Duodenal mucosa (tissue), 2 donors: Measurements from ENCODE around the gene PLD5.

Source experiments
- H3K27ac ChIP-seq: one replicate; pipeline ENCODE4 v1.7.0; 2013; ENCODE audit warnings: low read depth, low read length
- H3K27me3 ChIP-seq, 2 donors: one replicate each; pipeline ENCODE4 v1.7.0; 2013; ENCODE audit warnings: low read length in 2 of 2, control low read depth in 1 of 2; ENCODE audit not compliant: insufficient read depth in 2 of 2, control insufficient read depth in 1 of 2
- H3K36me3 ChIP-seq, 2 donors: one replicate each; pipeline ENCODE4 v1.7.0; 2013; ENCODE audit warnings: low read length in 2 of 2, control low read depth in 1 of 2; ENCODE audit not compliant: insufficient read depth in 2 of 2, control insufficient read depth in 1 of 2
- H3K4me1 ChIP-seq, 2 donors: one replicate each; pipeline ENCODE4 v1.7.0; 2013; ENCODE audit warnings: low read length in 2 of 2, control low read depth in 1 of 2; ENCODE audit not compliant: insufficient read depth in 2 of 2, control insufficient read depth in 1 of 2
- H3K4me3 ChIP-seq, 2 donors: one replicate each; pipeline ENCODE4 v1.7.0; 2013; ENCODE audit warnings: low read length in 2 of 2, low read depth in 1 of 2
- H3K9ac ChIP-seq, 2 donors: one replicate each; pipeline ENCODE4 v1.7.0; 2013; ENCODE audit warnings: low read length in 2 of 2, low read depth in 1 of 2
- H3K9me3 ChIP-seq, 2 donors: one replicate each; pipeline ENCODE4 v1.7.0; 2013; ENCODE audit warnings: low read length in 2 of 2, control low read depth in 1 of 2; ENCODE audit not compliant: control insufficient read depth in 1 of 2

PLD5 gene

GRCh38 chr1:242524571-242525359 is at the start of gene PLD5:
Gene PLD5, minus strand, starts transcription at chr1:242524697.
- Histone ChIP-seq H3K4me1 (no peaks in the 10 kb centered on the region), H3K27me3 (peaks cover 16 to 35% of the 10 kb centered on the region in 2 donors), H3K9me3 (no peaks in the 10 kb centered on the region), H3K36me3 (no peaks in the 10 kb centered on the region), H3K27ac (no peak within 1 kb of the TSS), H3K9ac (no peak within 1 kb of the TSS), H3K4me3 (peak within 1 kb of the TSS; percentile 7 to 22)

GRCh38 chr1:242569867-242570266 is 45.4 kb upstream of the PLD5 start:
- Histone ChIP-seq H3K36me3 (no peaks in the 10 kb centered on the region), H3K27me3 (no peaks in the 10 kb centered on the region), H3K9me3 (peaks cover 0 to 4% of the 10 kb centered on the region in 2 donors), H3K27ac (no peak overlapping the region), H3K9ac (no peak overlapping the region), H3K4me3 (no peak overlapping the region), H3K4me1 (no peaks in the 10 kb centered on the region)

GRCh38 chr1:242568666-242569065 is 44.2 kb upstream of the PLD5 start:
- Histone ChIP-seq H3K27ac (no peak overlapping the region), H3K27me3 (no peaks in the 10 kb centered on the region), H3K9me3 (peaks cover 0 to 4% of the 10 kb centered on the region in 2 donors), H3K4me1 (no peaks in the 10 kb centered on the region), H3K4me3 (no peak overlapping the region), H3K9ac (no peak overlapping the region), H3K36me3 (no peaks in the 10 kb centered on the region)

- H3K27ac ChIP-seq = no peak overlapping the region
- no peak overlapping the region for H3K9ac ChIP-seq
- H3K4me1 ChIP-seq = no peaks in the 10 kb centered on the region
- no peaks in the 10 kb centered on the region for H3K36me3 ChIP-seq
- no peak overlapping the region for H3K4me3 ChIP-seq
- H3K9me3 ChIP-seq = peaks cover 0 to 4% of the 10 kb centered on the region in 2 donors
- H3K27me3 ChIP-seq = no peaks in the 10 kb centered on the region
Observed at GRCh38 chr1:242567596-242567995, 43.1 kb upstream of the PLD5 start.

- Histone ChIP-seq H3K9ac (no peak overlapping the region), H3K9me3 (no peaks in the 10 kb centered on the region), H3K27me3 (no peaks in the 10 kb centered on the region), H3K27ac (no peak overlapping the region), H3K4me1 (no peaks in the 10 kb centered on the region), H3K36me3 (no peaks in the 10 kb centered on the region), H3K4me3 (no peak overlapping the region)
Observed at GRCh38 chr1:242556759-242557158, 32.3 kb upstream of the PLD5 start.

- H3K9me3 ChIP-seq = no peaks in the 10 kb centered on the region
- no peak overlapping the region for H3K9ac ChIP-seq
- H3K4me1 ChIP-seq = no peaks in the 10 kb centered on the region
- H3K36me3 ChIP-seq = no peaks in the 10 kb centered on the region
- H3K27ac ChIP-seq = no peak overlapping the region
- no peaks in the 10 kb centered on the region for H3K27me3 ChIP-seq
- no peak overlapping the region for H3K4me3 ChIP-seq
Observed at GRCh38 chr1:242556276-242556675, 31.8 kb upstream of the PLD5 start.

- Histone ChIP-seq H3K9ac (no peak overlapping the region), H3K4me3 (no peak overlapping the region), H3K36me3 (no peaks in the 10 kb centered on the region), H3K27ac (no peak overlapping the region), H3K4me1 (no peaks in the 10 kb centered on the region), H3K27me3 (no peaks in the 10 kb centered on the region), H3K9me3 (no peaks in the 10 kb centered on the region)
Observed at GRCh38 chr1:242554577-242554976, 30.1 kb upstream of the PLD5 start.

- H3K9ac ChIP-seq = no peak overlapping the region
- no peaks in the 10 kb centered on the region for H3K27me3 ChIP-seq
- H3K4me1 ChIP-seq = no peaks in the 10 kb centered on the region
- no peak overlapping the region for H3K27ac ChIP-seq
- H3K9me3 ChIP-seq = no peaks in the 10 kb centered on the region
- H3K4me3 ChIP-seq = no peak overlapping the region
- H3K36me3 ChIP-seq = no peaks in the 10 kb centered on the region
Observed at GRCh38 chr1:242546849-242547729, 22.6 kb upstream of the PLD5 start.

- H3K27ac ChIP-seq = no peak overlapping the region
- H3K9ac ChIP-seq = no peak overlapping the region
- H3K36me3 ChIP-seq = no peaks in the 10 kb centered on the region
- H3K27me3 ChIP-seq = no peaks in the 10 kb centered on the region
- no peak overlapping the region for H3K4me3 ChIP-seq
- H3K4me1 ChIP-seq = no peaks in the 10 kb centered on the region
- H3K9me3 ChIP-seq = no peaks in the 10 kb centered on the region
Observed at GRCh38 chr1:242546441-242546840, 21.9 kb upstream of the PLD5 start.

- no peaks in the 10 kb centered on the region for H3K9me3 ChIP-seq
Observed at GRCh38 chr1:242544071-242544470, 19.6 kb upstream of the PLD5 start.

More at GRCh38 chr1:242544071-242544470, 19.6 kb upstream of the PLD5 start:
- Histone ChIP-seq H3K9ac (no peak overlapping the region), H3K36me3 (no peaks in the 10 kb centered on the region), H3K27ac (no peak overlapping the region), H3K4me1 (no peaks in the 10 kb centered on the region), H3K4me3 (no peak overlapping the region), H3K27me3 (no peaks in the 10 kb centered on the region)
